Measurements from ENCODE around the gene UBE4B. TPM values are rescaled to one million over a fixed set of nuclear protein-coding genes. Genes with fewer than 3 reads are reported as not detected.
A peak's percentile ranks its signal among the peaks of the same experiment; 100 is the strongest.
"Not testable (repeated sequence)": the region's sequence is repeated elsewhere in the genome, so short reads cannot be mapped to it uniquely, and the experiment has no call there.

UBE4B gene
- polyA plus RNA-seq = 10 to 100 TPM; 21.0 to 27.9 (median 27.3) TPM

GRCh38 chr1:10032590-10033358, at the start of gene UBE4B:
Gene UBE4B (plus strand): TSS chr1:10032958. CDS start chr1:10033671, 713 bp downstream.
- 0 to 1% (median 0%) methylated on average over 50 to 73 of the region's 73 CpGs for WGBS, 3 donors
- peak within 1 kb of the TSS; percentile 72 for H3K27ac ChIP-seq (ENCODE audit: low read depth, low read length)

GRCh38 chr1:9984253-9984652, 48.5 kb upstream of the UBE4B start:
- 71 to 85% (median 73%) methylated on average over 5 of the region's 5 CpGs for WGBS, 3 donors

DNA sequence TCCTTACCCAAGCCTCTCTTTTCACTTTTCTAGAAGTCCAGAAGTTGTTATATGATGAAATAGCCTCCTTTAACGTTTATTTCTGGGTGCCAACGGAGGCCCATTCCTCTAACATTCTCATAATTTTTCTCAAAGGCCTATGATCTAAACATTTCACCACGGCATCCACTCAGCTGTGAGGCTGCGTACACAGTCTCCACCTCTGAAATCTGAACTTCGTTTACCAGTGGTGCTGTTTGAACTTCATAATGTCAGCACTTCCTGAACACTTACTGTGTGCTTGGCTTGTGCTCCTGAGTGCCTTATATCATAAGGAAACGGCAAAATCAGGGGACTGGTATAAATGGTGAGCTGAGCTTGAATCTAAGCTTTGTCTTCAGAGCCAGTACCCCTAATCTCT, 47.8 kb upstream of the UBE4B start:
- H3K27ac ChIP-seq (ENCODE audit: low read depth, low read length) = no peak overlapping the region

More at GRCh38 chr1:9984253-9984652, 48.5 kb upstream of the UBE4B start:
- H3K27ac ChIP-seq (ENCODE audit: low read depth, low read length) = no peak overlapping the region

GRCh38 chr1:9989773-9990172, 43.0 kb upstream of the UBE4B start:
- no peak overlapping the region for H3K27ac ChIP-seq (ENCODE audit: low read depth, low read length)
- WGBS, 3 donors = 85 to 91% (median 88%) methylated on average over 5 of the region's 5 CpGs

More for the DNA sequence above, 47.8 kb upstream of the UBE4B start:
- 48 to 54% (median 50%) methylated on average over 5 to 6 of the region's 6 CpGs for WGBS, 3 donors

GRCh38 chr1:9990944-9991343, 41.8 kb upstream of the UBE4B start:
- WGBS, 3 donors = 18 to 33% (median 22%) methylated on average over 2 of the region's 2 CpGs
- no peak overlapping the region for H3K27ac ChIP-seq (ENCODE audit: low read depth, low read length)

DNA sequence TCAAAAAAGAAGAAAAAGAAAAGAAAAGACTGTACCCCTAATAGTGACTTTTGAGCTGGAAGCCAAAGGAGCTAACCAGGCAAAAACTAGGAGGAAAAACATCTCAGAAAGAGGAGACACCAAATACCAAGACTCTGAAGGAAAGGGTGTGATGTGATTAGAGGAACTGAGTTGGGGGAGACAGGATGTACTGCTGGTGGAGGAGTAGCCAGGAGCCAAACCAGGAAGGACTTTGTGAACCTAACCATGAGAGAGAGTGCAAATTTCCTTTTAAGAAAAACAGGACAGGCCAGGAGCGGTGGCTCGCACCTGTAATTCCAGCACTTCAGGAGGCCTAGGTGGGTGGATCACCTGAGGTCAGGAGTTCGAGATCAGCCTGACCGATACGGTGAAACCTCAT, 39.8 kb upstream of the UBE4B start:
- 55 to 89% (median 63%) methylated on average over 5 of the region's 5 CpGs for WGBS, 3 donors
- H3K27ac ChIP-seq (ENCODE audit: low read depth, low read length) = no peak overlapping the region

- no peak overlapping the region for H3K27ac ChIP-seq (ENCODE audit: low read depth, low read length)
- WGBS, 3 donors = 79 to 85% (median 83%) methylated on average over 7 of the region's 7 CpGs
Measured at GRCh38 chr1:9993561-9994075, 39.1 kb upstream of the UBE4B start.

- H3K27ac ChIP-seq (ENCODE audit: low read depth, low read length) = no peak within 1 kb of the TSS
- 6 to 10% (median 6%) methylated on average over 55 to 70 of the region's 71 CpGs for WGBS, 3 donors
Measured at GRCh38 chr1:9996624-9997582, 35.9 kb upstream of the UBE4B start, which contains the start of gene RBP7. Gene RBP7 (plus strand): TSS chr1:9997228. CDS start chr1:9997259, 31 bp downstream.

GRCh38 chr1:10001016-10001665, 31.6 kb upstream of the UBE4B start:
- no peak overlapping the region for H3K27ac ChIP-seq (ENCODE audit: low read depth, low read length)
- 72 to 77% (median 75%) methylated on average over 8 of the region's 8 CpGs for WGBS, 3 donors

GRCh38 chr1:10005248-10005647, 27.5 kb upstream of the UBE4B start:
- not testable (repeated sequence) for H3K27ac ChIP-seq (ENCODE audit: low read depth, low read length)
- 89 to 92% (median 92%) methylated on average over 8 of the region's 8 CpGs for WGBS, 3 donors

GRCh38 chr1:10007169-10007568, 25.6 kb upstream of the UBE4B start:
- WGBS, 3 donors = 27 to 59% (median 51%) methylated on average over 4 of the region's 4 CpGs

DNA sequence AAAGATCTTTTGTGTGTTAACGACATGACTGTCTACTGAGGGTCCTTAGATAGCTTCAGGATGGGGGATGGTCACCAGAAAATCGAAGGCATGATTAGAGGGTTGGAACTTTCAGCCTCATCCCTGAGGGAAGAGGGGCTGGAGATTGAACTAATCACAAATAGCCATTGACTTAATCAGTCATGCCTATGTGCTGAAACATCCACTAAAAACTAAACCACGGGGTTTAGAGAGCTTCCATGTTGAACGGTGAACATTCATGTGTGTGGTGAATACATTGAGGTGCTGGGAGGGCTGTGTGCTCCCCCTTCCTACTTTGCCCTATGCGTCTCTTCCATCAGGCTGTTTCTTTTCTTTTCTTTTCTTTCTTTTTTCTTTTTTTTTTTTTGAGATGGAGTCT, 18.7 kb upstream of the UBE4B start:
- 86 to 91% (median 88%) methylated on average over 5 of the region's 5 CpGs for WGBS, 3 donors
- H3K27ac ChIP-seq (ENCODE audit: low read depth, low read length) = no peak overlapping the region

More at GRCh38 chr1:10007169-10007568, 25.6 kb upstream of the UBE4B start:
- H3K27ac ChIP-seq (ENCODE audit: low read depth, low read length) = no peak overlapping the region

- H3K27ac ChIP-seq (ENCODE audit: low read depth, low read length) = no peak overlapping the region
Measured at GRCh38 chr1:10019561-10019960, 13.2 kb upstream of the UBE4B start.

GRCh38 chr1:10020086-10020485, 12.7 kb upstream of the UBE4B start:
- no peak overlapping the region for H3K27ac ChIP-seq (ENCODE audit: low read depth, low read length)
- 81 to 90% (median 87%) methylated on average over 3 of the region's 3 CpGs for WGBS, 3 donors

GRCh38 chr1:10020678-10021077, 12.1 kb upstream of the UBE4B start:
- WGBS, 3 donors = 71 to 74% (median 73%) methylated on average over 2 of the region's 2 CpGs

GRCh38 chr1:10021992-10022391, 10.8 kb upstream of the UBE4B start:
- WGBS, 3 donors = 85 to 90% (median 85%) methylated on average over 4 of the region's 4 CpGs
- H3K27ac ChIP-seq (ENCODE audit: low read depth, low read length) = not testable (repeated sequence)

More at GRCh38 chr1:10020678-10021077, 12.1 kb upstream of the UBE4B start:
- not testable (repeated sequence) for H3K27ac ChIP-seq (ENCODE audit: low read depth, low read length)

DNA sequence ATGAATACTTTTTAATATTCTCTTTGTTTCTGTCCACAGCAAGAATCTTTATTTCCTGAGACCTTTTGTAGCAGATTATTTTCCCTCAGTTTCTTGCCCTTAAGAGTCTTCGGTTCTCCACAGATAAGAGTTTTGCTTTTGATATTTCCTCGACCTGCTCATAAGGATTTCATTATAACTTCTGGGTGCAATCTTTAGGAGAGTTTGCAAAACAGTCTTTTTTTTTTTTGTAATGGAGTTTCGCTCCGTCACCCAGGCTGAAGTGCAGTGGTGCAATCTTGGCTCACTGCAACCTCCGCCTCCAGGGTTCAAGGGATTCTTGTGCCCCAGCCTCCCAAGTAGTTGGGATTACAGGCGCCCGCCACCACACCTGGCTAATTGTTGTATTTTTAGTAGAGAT, 10.1 kb upstream of the UBE4B start:
- no peak overlapping the region for H3K27ac ChIP-seq (ENCODE audit: low read depth, low read length)
- 67 to 88% (median 71%) methylated on average over 7 of the region's 7 CpGs for WGBS, 3 donors

DNA sequence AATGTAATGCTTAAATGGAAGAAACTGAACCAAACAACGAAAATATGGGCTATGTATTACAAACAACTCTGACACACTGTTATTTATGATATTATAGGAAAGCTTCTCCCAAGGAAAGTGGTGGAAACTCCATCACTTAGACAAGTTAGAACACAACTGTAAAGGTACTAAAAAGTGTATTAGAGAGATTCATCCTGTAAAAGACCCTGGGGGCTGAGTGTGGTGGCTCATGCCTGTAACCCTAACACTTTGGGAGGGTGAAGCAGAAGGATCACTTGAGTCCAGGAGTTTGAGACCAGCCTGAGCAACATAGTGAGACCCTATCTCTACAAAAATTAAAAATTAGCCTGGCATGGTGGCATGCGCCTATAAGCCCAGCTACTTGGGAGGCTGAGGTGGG, 7.4 kb upstream of the UBE4B start:
- WGBS, 3 donors = 83 to 87% (median 84%) methylated on average over 2 of the region's 2 CpGs

More for the DNA sequence above, 7.4 kb upstream of the UBE4B start:
- H3K27ac ChIP-seq (ENCODE audit: low read depth, low read length) = no peak overlapping the region

All from adipose tissue (tissue), 3 donors.